ENCODE results near the gene C1orf198. TPM values are rescaled to one million over a fixed set of nuclear protein-coding genes. Genes with fewer than 3 reads are reported as not detected.

Gene C1orf198
- total RNA-seq, 3 donors from 2014 or later: 63.6 to 138 (median 124) TPM

GRCh38 chr1:230879778-230880177 is 11.5 kb upstream of the C1orf198 start:
- no peak for DNase-seq (ENCODE audit: low spot score in 2 of 2)
- H3K27ac ChIP-seq: no peak overlapping the region
- H3K27me3 ChIP-seq: peaks cover 0 to 5% of the 10 kb centered on the region in 2 donors
- peaks cover 0 to 4% of the 10 kb centered on the region in 2 donors for H3K9me3 ChIP-seq
- no peaks in the 10 kb centered on the region for H3K36me3 ChIP-seq
- intact Hi-C loops (cut with DNase I; ENCODE audit: low total_unique reads): no loop called here
- no peak overlapping the region for H3K4me3 ChIP-seq
- TF ChIP-seq POLR2AphosphoS5 (IDR thresholded peaks at IDR 0.05) (no peak), POLR2A (IDR thresholded peaks at IDR 0.05) (no peak), CTCF (IDR thresholded peaks at IDR 0.05) (no peak)
- H3K4me1 ChIP-seq: no peaks in the 10 kb centered on the region

- Histone ChIP-seq H3K27ac (no peak overlapping the region), H3K27me3 (peaks cover 0 to 5% of the 10 kb centered on the region in 2 donors), H3K9me3 (no peaks in the 10 kb centered on the region), H3K4me3 (peak overlapping the region in 1 of 3 donors; percentile 2), H3K36me3 (no peaks in the 10 kb centered on the region), H3K4me1 (no peaks in the 10 kb centered on the region)
- intact Hi-C loops (cut with DNase I; ENCODE audit: low total_unique reads): no loop called here
- DNase-seq (ENCODE audit: low spot score in 2 of 2): peak in 1 of 2 donors; percentile 52
- no peak for TF ChIP-seq POLR2A (IDR thresholded peaks at IDR 0.05)
- no peak for TF ChIP-seq CTCF (IDR thresholded peaks at IDR 0.05)
- TF ChIP-seq POLR2AphosphoS5 (IDR thresholded peaks at IDR 0.05): peak; percentile 50 to 91 (median 62)
Observed at GRCh38 chr1:230878591-230878990, 10.3 kb upstream of the C1orf198 start.

- H3K27me3 ChIP-seq: peaks cover 0 to 5% of the 10 kb centered on the region in 2 donors
- H3K36me3 ChIP-seq: no peaks in the 10 kb centered on the region
- intact Hi-C loops (cut with DNase I; ENCODE audit: low total_unique reads): no loop called here
- TF ChIP-seq CTCF (IDR thresholded peaks at IDR 0.05) (no peak), POLR2AphosphoS5 (IDR thresholded peaks at IDR 0.05) (no peak), POLR2A (IDR thresholded peaks at IDR 0.05) (no peak)
- no peak overlapping the region for H3K4me3 ChIP-seq
- no peak overlapping the region for H3K27ac ChIP-seq
- no peaks in the 10 kb centered on the region for H3K9me3 ChIP-seq
- DNase-seq (ENCODE audit: low spot score in 2 of 2): no peak
- H3K4me1 ChIP-seq: no peaks in the 10 kb centered on the region
Observed at GRCh38 chr1:230877924-230878590, 9.7 kb upstream of the C1orf198 start.

GRCh38 chr1:230877146-230877923 is 9.0 kb upstream of the C1orf198 start:
- H3K27ac ChIP-seq: no peak overlapping the region
- no peak overlapping the region for H3K4me3 ChIP-seq
- peaks cover 0 to 5% of the 10 kb centered on the region in 2 donors for H3K27me3 ChIP-seq
- no peak for TF ChIP-seq POLR2A (IDR thresholded peaks at IDR 0.05)
- TF ChIP-seq POLR2AphosphoS5 (IDR thresholded peaks at IDR 0.05): no peak
- TF ChIP-seq CTCF (IDR thresholded peaks at IDR 0.05): no peak
- H3K4me1 ChIP-seq: no peaks in the 10 kb centered on the region
- H3K36me3 ChIP-seq: no peaks in the 10 kb centered on the region
- intact Hi-C loops (cut with DNase I; ENCODE audit: low total_unique reads): no loop called here
- no peak for DNase-seq (ENCODE audit: low spot score in 2 of 2)
- H3K9me3 ChIP-seq: no peaks in the 10 kb centered on the region

GRCh38 chr1:230876660-230877059 is 8.3 kb upstream of the C1orf198 start:
- intact Hi-C loops (cut with DNase I; ENCODE audit: low total_unique reads): no loop called here
- Histone ChIP-seq H3K27me3 (peaks cover 0 to 5% of the 10 kb centered on the region in 2 donors), H3K4me1 (no peaks in the 10 kb centered on the region), H3K4me3 (no peak overlapping the region), H3K9me3 (no peaks in the 10 kb centered on the region), H3K27ac (no peak overlapping the region), H3K36me3 (no peaks in the 10 kb centered on the region)
- DNase-seq (ENCODE audit: low spot score in 2 of 2): no peak
- TF ChIP-seq CTCF (IDR thresholded peaks at IDR 0.05): no peak

Measured in breast epithelium (tissue), 4 donors.